ENCODE measurements around the gene WDR47.

GRCh38 chr1:109059026-109059425, 17.1 kb upstream of the WDR47 start:
- TF ChIP-seq, protein P1, sequence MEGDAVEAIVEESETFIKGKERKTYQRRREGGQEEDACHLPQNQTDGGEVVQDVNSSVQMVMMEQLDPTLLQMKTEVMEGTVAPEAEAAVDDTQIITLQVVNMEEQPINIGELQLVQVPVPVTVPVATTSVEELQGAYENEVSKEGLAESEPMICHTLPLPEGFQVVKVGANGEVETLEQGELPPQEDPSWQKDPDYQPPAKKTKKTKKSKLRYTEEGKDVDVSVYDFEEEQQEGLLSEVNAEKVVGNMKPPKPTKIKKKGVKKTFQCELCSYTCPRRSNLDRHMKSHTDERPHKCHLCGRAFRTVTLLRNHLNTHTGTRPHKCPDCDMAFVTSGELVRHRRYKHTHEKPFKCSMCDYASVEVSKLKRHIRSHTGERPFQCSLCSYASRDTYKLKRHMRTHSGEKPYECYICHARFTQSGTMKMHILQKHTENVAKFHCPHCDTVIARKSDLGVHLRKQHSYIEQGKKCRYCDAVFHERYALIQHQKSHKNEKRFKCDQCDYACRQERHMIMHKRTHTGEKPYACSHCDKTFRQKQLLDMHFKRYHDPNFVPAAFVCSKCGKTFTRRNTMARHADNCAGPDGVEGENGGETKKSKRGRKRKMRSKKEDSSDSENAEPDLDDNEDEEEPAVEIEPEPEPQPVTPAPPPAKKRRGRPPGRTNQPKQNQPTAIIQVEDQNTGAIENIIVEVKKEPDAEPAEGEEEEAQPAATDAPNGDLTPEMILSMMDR (IDR thresholded peaks at IDR 0.05), result no peak
- TF ChIP-seq POLR2AphosphoS5 (IDR thresholded peaks at IDR 0.05) (no peak), POLR2A (IDR thresholded peaks at IDR 0.05) (no peak), EP300 (IDR thresholded peaks at IDR 0.05) (no peak)

Measured in suprapubic skin (tissue), 4 donors.